Left kidney (tissue), 2 donors: ENCODE results near the gene NLGN1. TPM values are rescaled to one million over a fixed set of nuclear protein-coding genes. Genes with fewer than 3 reads are reported as not detected.

Experiments
- DNase-seq: peaks from one replicate; pipeline ENCODE4 v3.0.0-alpha.2; 2013
- polyA plus RNA-seq: library from polyadenylated mRNA; unstranded; fragments of 120-200 nt; gene quantifications from one replicate; pipeline ENCODE4 v1.2.1, GENCODE V29; 2013; ENCODE audit not compliant: insufficient read length

The NLGN1 gene
- polyA plus RNA-seq, 1 donor, result 2.9 TPM

GRCh38 chr3:174285242-174285864 lies 887.8 kb downstream of the NLGN1 start:
- DNase-seq, result no peak

GRCh38 chr3:174287705-174288104 lies 890.2 kb downstream of the NLGN1 start:
- DNase-seq, result no peak

GRCh38 chr3:174294616-174295015 lies 897.1 kb downstream of the NLGN1 start:
- no peak for DNase-seq

GRCh38 chr3:174295306-174296092 lies 898.0 kb downstream of the NLGN1 start:
- DNase-seq, result no peak

GRCh38 chr3:174302746-174303315 lies 905.3 kb downstream of the NLGN1 start:
- DNase-seq, result no peak

- no peak for DNase-seq
Observed at GRCh38 chr3:174303907-174304560, 906.5 kb downstream of the NLGN1 start.

GRCh38 chr3:174308736-174309135 lies 911.2 kb downstream of the NLGN1 start:
- no peak for DNase-seq

- DNase-seq, result no peak
Observed at GRCh38 chr3:174310475-174310983, 913.0 kb downstream of the NLGN1 start.

GRCh38 chr3:174315225-174315624 lies 917.7 kb downstream of the NLGN1 start:
- DNase-seq, result no peak

- no peak for DNase-seq
Observed at GRCh38 chr3:174317005-174317404, 919.5 kb downstream of the NLGN1 start.

- DNase-seq, result no peak
Observed at GRCh38 chr3:174318181-174318580, 920.6 kb downstream of the NLGN1 start.

- DNase-seq, result no peak
Observed at GRCh38 chr3:174321548-174321947, 924.0 kb downstream of the NLGN1 start.

- no peak for DNase-seq
Observed at GRCh38 chr3:174322789-174323188, 925.2 kb downstream of the NLGN1 start.

GRCh38 chr3:174325171-174325570 lies 927.6 kb downstream of the NLGN1 start:
- DNase-seq, result no peak

GRCh38 chr3:174325834-174326700 lies 928.5 kb downstream of the NLGN1 start:
- no peak for DNase-seq

GRCh38 chr3:174329321-174329720 lies 931.8 kb downstream of the NLGN1 start:
- no peak for DNase-seq

- DNase-seq, result no peak
Observed at GRCh38 chr3:174330303-174330702, 932.8 kb downstream of the NLGN1 start.

- DNase-seq, result no peak
Observed at GRCh38 chr3:174331095-174331800, 933.7 kb downstream of the NLGN1 start.

- DNase-seq, result no peak
Observed at GRCh38 chr3:174332391-174332790, 934.8 kb downstream of the NLGN1 start.

- no peak for DNase-seq
Observed at GRCh38 chr3:174333640-174334039, 936.1 kb downstream of the NLGN1 start.

- DNase-seq, result no peak
Observed at GRCh38 chr3:174334111-174334510, 936.6 kb downstream of the NLGN1 start.
